Stimulated activated naive B cell treated with anti-CD40 and anti-IgM and Interleukin-4, amounts not matched to agents 10 μg/mL and 1 μg/mL and 100 μg/mL, for 72 hours (primary cell): ENCODE data around the gene CCDC70.

Experiments
- ATAC-seq, 2 donors: fragments of 150-1000 bp; cut with Tn5 transposase; replicated peaks; 2 replicates each; pipeline ENCODE4 v1.10.0; 2021; ENCODE audit warnings: moderate library complexity in 1 of 2
- DNase-seq: peaks from one replicate; pipeline ENCODE4 v3.0.0; 2021
- H3K27ac Mint-ChIP-seq: one replicate; pipeline ENCODE4 v1.8.0; 2022; ENCODE audit warnings: mild to moderate bottlenecking, mixed read lengths
- H3K27me3 Mint-ChIP-seq, 2 donors: one replicate each; pipeline ENCODE4 v1.8.0; 2022; ENCODE audit warnings: mixed read lengths in 2 of 2
- H3K36me3 Mint-ChIP-seq, 2 donors: one replicate each; pipeline ENCODE4 v1.8.0; 2022; ENCODE audit warnings: mixed read lengths in 2 of 2, mild to moderate bottlenecking in 1 of 2
- H3K4me1 Mint-ChIP-seq, 2 donors: one replicate each; pipeline ENCODE4 v1.8.0; 2022; ENCODE audit warnings: mixed read lengths in 2 of 2, mild to moderate bottlenecking in 1 of 2
- H3K4me3 Mint-ChIP-seq, 2 donors: one replicate each; pipeline ENCODE4 v1.8.0; 2022; ENCODE audit warnings: mild to moderate bottlenecking in 2 of 2, mixed read lengths in 2 of 2, moderate library complexity in 1 of 2
- H3K9me3 Mint-ChIP-seq, 2 donors: one replicate each; pipeline ENCODE4 v1.8.0; 2022; ENCODE audit warnings: mixed read lengths in 2 of 2, mild to moderate bottlenecking in 1 of 2

The CCDC70 gene

DNA sequence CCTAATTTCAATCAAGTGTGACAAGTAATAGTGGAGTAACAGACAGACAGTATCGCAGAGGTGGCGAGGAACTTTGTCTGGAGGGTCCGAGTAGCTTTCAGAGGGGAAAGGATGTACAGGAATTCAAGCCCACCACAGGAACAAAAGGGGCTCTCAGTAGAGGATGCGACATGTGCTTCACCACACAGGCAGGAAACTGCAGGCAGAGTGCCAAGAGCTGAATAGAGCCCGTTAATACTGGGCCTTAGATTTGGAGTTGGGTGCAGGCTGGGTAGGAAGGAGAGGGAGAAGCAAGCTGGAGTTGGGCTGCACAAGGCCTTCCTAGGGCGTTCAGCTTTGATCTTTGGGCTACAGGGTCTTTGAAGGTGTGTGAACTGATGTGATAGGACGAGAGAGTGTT lies 1.2 kb downstream of the CCDC70 start:
- H3K27me3 Mint-ChIP-seq: peaks cover 0 to 3% of the 10 kb centered on the region in 2 donors
- no peak overlapping the region for H3K27ac Mint-ChIP-seq
- no peak for ATAC-seq
- no peak overlapping the region for H3K4me3 Mint-ChIP-seq
- no peaks in the 10 kb centered on the region for H3K4me1 Mint-ChIP-seq
- no peaks in the 10 kb centered on the region for H3K9me3 Mint-ChIP-seq
- DNase-seq: no peak
- no peaks in the 10 kb centered on the region for H3K36me3 Mint-ChIP-seq

GRCh38 chr13:51865838-51866237 lies 4.1 kb downstream of the CCDC70 start:
- no peak for DNase-seq
- no peaks in the 10 kb centered on the region for H3K9me3 Mint-ChIP-seq

DNA sequence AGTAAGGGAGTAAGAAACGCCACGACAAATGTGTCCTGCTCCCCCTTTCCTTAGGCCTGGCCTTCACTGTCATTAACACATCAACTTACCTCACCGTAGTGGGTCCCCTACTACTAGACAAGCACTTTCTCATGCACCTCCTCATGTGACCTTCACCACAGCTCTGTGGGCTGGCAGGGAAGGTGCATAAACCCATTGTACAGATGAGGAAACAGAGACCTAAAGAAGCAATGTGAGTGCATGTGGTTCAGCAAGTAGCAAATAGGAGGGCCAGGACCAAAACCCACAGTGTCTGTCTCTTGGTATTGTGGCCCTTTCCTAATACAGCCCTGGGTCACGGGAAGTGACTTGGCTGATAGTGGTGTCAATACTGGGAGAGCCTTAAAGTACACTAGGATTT lies 5.3 kb downstream of the CCDC70 start:
- DNase-seq (no peak), ATAC-seq (no peak)
- Mint-ChIP-seq H3K9me3 (no peaks in the 10 kb centered on the region), H3K4me1 (no peaks in the 10 kb centered on the region), H3K36me3 (no peaks in the 10 kb centered on the region), H3K27ac (no peak overlapping the region), H3K4me3 (no peak overlapping the region), H3K27me3 (peaks cover 0 to 3% of the 10 kb centered on the region in 2 donors)

More at GRCh38 chr13:51865838-51866237, 4.1 kb downstream of the CCDC70 start:
- no peak for ATAC-seq
- H3K27me3 Mint-ChIP-seq: peaks cover 0 to 3% of the 10 kb centered on the region in 2 donors
- no peaks in the 10 kb centered on the region for H3K36me3 Mint-ChIP-seq
- no peaks in the 10 kb centered on the region for H3K4me1 Mint-ChIP-seq
- no peak overlapping the region for H3K4me3 Mint-ChIP-seq
- no peak overlapping the region for H3K27ac Mint-ChIP-seq

DNA sequence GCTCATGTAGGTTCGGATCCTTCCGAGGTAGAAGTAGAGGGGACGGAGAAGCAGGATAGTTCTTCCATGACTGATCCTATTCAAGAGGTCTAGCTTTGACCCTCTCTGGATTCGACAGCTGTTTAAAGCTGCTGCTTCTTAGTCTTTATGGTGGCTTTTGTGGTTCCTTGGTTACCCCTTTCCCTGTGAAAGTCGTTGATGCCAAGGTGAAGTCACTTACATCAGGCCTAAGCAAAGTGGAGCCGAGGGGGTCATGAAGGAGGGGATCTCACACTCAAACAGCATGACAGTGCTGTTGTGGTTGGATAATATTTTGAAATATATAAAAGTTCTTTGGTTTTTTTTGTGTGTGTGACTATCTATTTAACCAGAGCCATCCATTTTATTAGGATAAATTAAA lies 8.1 kb downstream of the CCDC70 start:
- Mint-ChIP-seq H3K36me3 (no peaks in the 10 kb centered on the region), H3K27ac (no peak overlapping the region), H3K4me1 (no peaks in the 10 kb centered on the region), H3K27me3 (peaks cover 0 to 3% of the 10 kb centered on the region in 2 donors), H3K9me3 (no peaks in the 10 kb centered on the region), H3K4me3 (no peak overlapping the region)
- ATAC-seq (no peak), DNase-seq (no peak)

DNA sequence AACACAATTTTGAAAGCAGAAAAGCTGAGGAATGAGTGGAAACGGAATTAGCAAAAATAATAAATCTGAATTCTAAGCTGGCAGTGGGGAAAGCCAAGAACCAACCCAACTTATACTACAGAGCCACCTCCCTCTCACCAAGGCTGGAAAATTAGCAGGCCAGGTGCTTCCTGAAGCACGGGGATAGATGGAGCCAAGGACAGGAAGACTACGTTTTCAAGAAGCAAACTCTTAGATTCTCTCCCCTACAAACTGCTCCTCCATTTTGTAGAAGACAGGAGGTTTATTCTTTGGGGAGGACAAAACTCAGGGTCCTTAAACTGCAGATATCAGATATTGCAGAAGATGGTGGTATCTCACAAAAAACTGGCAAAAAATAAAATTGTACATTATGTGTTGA lies 8.8 kb downstream of the CCDC70 start:
- ATAC-seq: no peak
- Mint-ChIP-seq H3K36me3 (no peaks in the 10 kb centered on the region), H3K9me3 (no peaks in the 10 kb centered on the region), H3K4me1 (no peaks in the 10 kb centered on the region), H3K27me3 (peaks cover 0 to 3% of the 10 kb centered on the region in 2 donors), H3K27ac (no peak overlapping the region), H3K4me3 (no peak overlapping the region)
- no peak for DNase-seq

DNA sequence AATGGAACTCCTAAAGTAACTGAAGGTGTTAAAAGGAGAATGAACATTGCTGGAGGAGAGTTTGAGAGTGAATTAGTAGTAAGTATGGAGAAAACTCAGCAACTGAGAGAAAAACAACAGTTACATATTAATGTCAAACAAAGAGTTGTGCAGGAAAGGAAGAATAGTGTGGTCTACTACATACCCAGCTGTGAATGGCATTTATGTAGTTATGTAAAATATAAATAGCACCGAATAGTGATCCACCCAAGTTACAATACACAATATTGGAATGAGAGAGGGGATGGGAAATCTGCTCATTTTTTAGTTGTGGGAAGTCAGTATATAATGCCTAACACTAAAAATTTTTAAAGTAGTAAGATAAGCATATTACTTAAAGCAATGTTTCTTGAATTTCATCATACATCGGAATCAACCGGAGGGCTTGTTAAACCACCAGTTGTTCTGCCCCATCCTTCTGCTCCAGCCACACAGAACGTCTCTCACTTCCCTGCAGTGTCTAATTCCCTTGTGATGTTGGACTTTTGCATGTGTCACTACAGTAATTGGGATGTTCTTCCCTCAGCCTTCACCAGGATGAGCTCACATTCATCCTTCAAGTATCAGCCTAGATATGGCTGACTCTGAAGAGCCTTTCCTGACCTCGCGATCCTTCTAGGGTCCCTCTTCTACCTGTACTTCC lies 11.5 kb downstream of the CCDC70 start:
- DNase-seq (no peak), ATAC-seq (no peak)
- Mint-ChIP-seq H3K36me3 (no peaks in the 10 kb centered on the region), H3K27me3 (no peaks in the 10 kb centered on the region), H3K4me3 (no peak overlapping the region), H3K4me1 (no peaks in the 10 kb centered on the region), H3K9me3 (no peaks in the 10 kb centered on the region), H3K27ac (no peak overlapping the region)

- Mint-ChIP-seq H3K27me3 (no peaks in the 10 kb centered on the region), H3K36me3 (no peaks in the 10 kb centered on the region), H3K4me3 (no peak overlapping the region), H3K9me3 (no peaks in the 10 kb centered on the region), H3K27ac (no peak overlapping the region), H3K4me1 (no peaks in the 10 kb centered on the region)
- DNase-seq: no peak
- ATAC-seq: no peak
Measured at GRCh38 chr13:51873837-51874236, 12.1 kb downstream of the CCDC70 start.

DNA sequence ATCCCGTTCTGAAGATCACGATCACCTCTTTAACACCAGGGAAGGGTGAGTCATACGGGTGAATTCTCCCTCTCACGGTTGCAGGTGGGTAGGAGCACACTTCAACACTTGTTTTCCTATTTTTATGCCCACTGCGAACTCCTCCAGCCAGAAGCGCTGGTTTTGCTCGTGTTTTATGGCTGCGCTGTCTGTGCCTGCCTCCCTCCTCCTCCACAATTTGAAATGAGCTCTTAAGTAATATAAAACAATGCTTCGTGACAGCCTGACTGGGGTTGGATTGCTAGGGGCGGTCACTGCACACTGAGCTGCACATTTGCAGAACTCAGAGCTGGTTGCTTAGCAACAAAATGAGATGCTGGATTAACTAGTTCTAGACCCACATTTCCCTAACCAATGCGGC lies 12.9 kb downstream of the CCDC70 start:
- no peak for DNase-seq
- ATAC-seq: no peak
- H3K4me1 Mint-ChIP-seq: no peaks in the 10 kb centered on the region
- no peaks in the 10 kb centered on the region for H3K27me3 Mint-ChIP-seq
- peaks cover 0 to under 1% of the 10 kb centered on the region in 2 donors for H3K9me3 Mint-ChIP-seq
- no peak overlapping the region for H3K4me3 Mint-ChIP-seq
- no peaks in the 10 kb centered on the region for H3K36me3 Mint-ChIP-seq
- no peak overlapping the region for H3K27ac Mint-ChIP-seq

- H3K9me3 Mint-ChIP-seq: peaks cover 18 to 22% of the 10 kb centered on the region in 2 donors
- DNase-seq (no peak), ATAC-seq (no peak)
- H3K4me1 Mint-ChIP-seq: peaks cover 0 to 11% of the 10 kb centered on the region in 2 donors
- H3K36me3 Mint-ChIP-seq: peaks cover 0 to 10% of the 10 kb centered on the region in 2 donors
- no peak overlapping the region for H3K4me3 Mint-ChIP-seq
- peaks cover 0 to 3% of the 10 kb centered on the region in 2 donors for H3K27me3 Mint-ChIP-seq
- H3K27ac Mint-ChIP-seq: no peak overlapping the region
Measured at GRCh38 chr13:51879133-51879532, 17.4 kb downstream of the CCDC70 start.

DNA sequence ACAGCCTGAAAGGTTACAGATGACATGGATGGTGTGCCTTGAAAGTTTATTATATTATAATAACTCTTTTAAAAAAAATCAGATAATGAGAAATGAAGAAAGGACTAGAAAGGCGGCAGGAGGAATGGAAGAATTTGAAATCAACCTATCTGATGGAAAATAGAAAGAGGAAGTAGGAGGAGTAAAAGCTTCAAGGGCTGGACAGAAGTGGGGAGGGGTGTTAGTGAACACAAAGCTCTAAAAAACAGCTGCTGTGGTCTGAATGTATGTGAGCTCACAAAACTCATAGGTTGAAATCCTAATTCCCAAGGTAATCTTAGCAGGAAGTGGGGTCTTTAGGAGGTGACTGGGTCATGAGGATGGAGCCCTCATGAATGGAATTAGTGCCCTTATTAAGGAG lies 19.5 kb downstream of the CCDC70 start:
- Mint-ChIP-seq H3K27me3 (peaks cover 0 to 3% of the 10 kb centered on the region in 2 donors), H3K4me3 (no peak overlapping the region), H3K27ac (no peak overlapping the region), H3K4me1 (peaks cover 0 to 11% of the 10 kb centered on the region in 2 donors), H3K9me3 (peaks cover 22 to 28% of the 10 kb centered on the region in 2 donors), H3K36me3 (peaks cover 0 to 10% of the 10 kb centered on the region in 2 donors)
- DNase-seq (no peak), ATAC-seq (no peak)

DNA sequence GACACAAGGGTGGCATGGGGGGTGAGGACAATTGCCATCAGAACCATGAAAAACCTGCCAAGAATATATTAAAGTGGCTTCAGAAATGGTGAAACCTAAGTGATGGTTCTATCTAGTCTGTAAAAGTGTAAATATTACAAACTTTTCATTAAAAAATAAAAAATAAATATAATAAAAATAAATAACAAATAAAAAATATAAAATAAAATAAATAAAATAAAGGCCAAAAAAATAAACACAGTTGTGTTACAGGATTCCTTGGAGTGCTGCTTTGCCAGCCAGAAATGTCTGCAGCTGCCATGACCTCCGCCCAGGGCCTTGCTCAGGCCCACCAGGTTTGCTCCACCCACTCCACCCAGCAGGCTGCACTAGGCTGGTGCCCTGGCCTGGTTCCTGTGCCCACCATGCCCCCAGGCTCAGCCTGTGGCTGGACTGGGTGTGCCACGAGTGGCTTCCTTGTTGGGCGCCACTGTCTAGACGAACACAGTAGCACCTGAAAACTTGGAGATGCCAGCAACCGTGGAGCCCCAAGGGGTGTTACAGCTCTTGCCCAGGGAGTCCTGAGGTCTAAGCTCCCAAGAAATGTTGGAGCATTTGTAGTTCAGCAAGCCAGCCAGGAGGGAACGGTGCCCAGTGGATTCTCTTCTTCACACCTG lies 20.9 kb downstream of the CCDC70 start:
- no peak overlapping the region for H3K27ac Mint-ChIP-seq
- H3K4me3 Mint-ChIP-seq: no peak overlapping the region

DNA sequence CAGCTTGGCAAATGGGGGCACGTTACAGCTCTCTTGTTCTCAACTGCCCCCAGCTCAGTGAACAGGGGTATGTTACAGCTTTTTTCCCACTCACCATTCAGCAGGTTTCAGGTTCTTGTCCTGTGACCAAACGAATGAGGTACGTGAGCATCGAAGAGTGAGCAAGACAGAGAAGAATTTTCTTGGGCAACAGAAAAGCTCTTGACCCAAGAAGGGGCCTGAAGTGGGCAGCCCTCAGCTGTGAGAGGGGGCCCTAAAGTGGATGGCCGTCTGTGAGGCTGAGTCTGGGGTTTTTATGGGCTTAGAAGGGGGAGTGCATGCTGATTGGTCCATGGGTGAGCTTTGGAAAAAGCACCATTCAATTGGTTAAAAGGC lies 21.4 kb downstream of the CCDC70 start:
- DNase-seq: no peak
- no peak overlapping the region for H3K27ac Mint-ChIP-seq
- ATAC-seq: no peak
- peaks cover 22 to 28% of the 10 kb centered on the region in 2 donors for H3K9me3 Mint-ChIP-seq
- H3K4me1 Mint-ChIP-seq: peaks cover 0 to 11% of the 10 kb centered on the region in 2 donors
- H3K4me3 Mint-ChIP-seq: no peak overlapping the region
- H3K36me3 Mint-ChIP-seq: peaks cover 0 to 10% of the 10 kb centered on the region in 2 donors
- H3K27me3 Mint-ChIP-seq: peaks cover 3 to 5% of the 10 kb centered on the region in 2 donors

More for the DNA sequence above, 20.9 kb downstream of the CCDC70 start:
- no peak for ATAC-seq
- H3K27me3 Mint-ChIP-seq: peaks cover 3 to 5% of the 10 kb centered on the region in 2 donors
- H3K4me1 Mint-ChIP-seq: peaks cover 0 to 11% of the 10 kb centered on the region in 2 donors
- H3K36me3 Mint-ChIP-seq: peaks cover 0 to 10% of the 10 kb centered on the region in 2 donors
- H3K9me3 Mint-ChIP-seq: peaks cover 22 to 28% of the 10 kb centered on the region in 2 donors
- no peak for DNase-seq

GRCh38 chr13:51885651-51886050 lies 23.9 kb downstream of the CCDC70 start:
- Mint-ChIP-seq H3K4me3 (no peak overlapping the region), H3K27me3 (peaks cover 3 to 11% of the 10 kb centered on the region in 2 donors), H3K4me1 (peaks cover 0 to 9% of the 10 kb centered on the region in 2 donors), H3K27ac (no peak overlapping the region), H3K36me3 (peaks cover 0 to 10% of the 10 kb centered on the region in 2 donors), H3K9me3 (peaks cover 20 to 28% of the 10 kb centered on the region in 2 donors)
- no peak for ATAC-seq
- no peak for DNase-seq

GRCh38 chr13:51887468-51887867 lies 25.7 kb downstream of the CCDC70 start:
- no peak for ATAC-seq
- DNase-seq: no peak
- H3K4me3 Mint-ChIP-seq: no peak overlapping the region
- H3K27ac Mint-ChIP-seq: peak overlapping the region; percentile 37
- H3K27me3 Mint-ChIP-seq: peaks cover under 1 to 11% of the 10 kb centered on the region in 2 donors
- H3K9me3 Mint-ChIP-seq: peaks cover 12 to 16% of the 10 kb centered on the region in 2 donors
- no peaks in the 10 kb centered on the region for H3K4me1 Mint-ChIP-seq
- peaks cover 0 to 3% of the 10 kb centered on the region in 2 donors for H3K36me3 Mint-ChIP-seq

- no peak overlapping the region for H3K27ac Mint-ChIP-seq
- no peaks in the 10 kb centered on the region for H3K4me1 Mint-ChIP-seq
- no peak for DNase-seq
- ATAC-seq: no peak
- H3K27me3 Mint-ChIP-seq: peaks cover 21% of the 10 kb centered on the region in 2 donors
- H3K9me3 Mint-ChIP-seq: no peaks in the 10 kb centered on the region
- H3K36me3 Mint-ChIP-seq: no peaks in the 10 kb centered on the region
- H3K4me3 Mint-ChIP-seq: no peak overlapping the region
Measured at GRCh38 chr13:51892657-51893056, 30.9 kb downstream of the CCDC70 start.
